T-helper 22 cell (primary cell): ENCODE data around the gene TIAM2.
"Not testable (repeated sequence)": the region's sequence is repeated elsewhere in the genome, so short reads cannot be mapped to it uniquely, and the experiment has no call there.

Experiments used
- DNase-seq: peaks from one replicate; pipeline ENCODE4 v3.0.0-alpha.2; 2020; ENCODE audit warnings: low read depth

The TIAM2 gene

GRCh38 chr6:155263373-155264063 is 268.4 kb downstream of the TIAM2 start, which contains the start of gene CLDN20:
Gene CLDN20 (plus strand): TSS chr6:155264013. CDS start chr6:155275720, 11,707 bp downstream.
- no peak for DNase-seq

- DNase-seq: no peak
Measured at GRCh38 chr6:155264693-155265320, 269.7 kb downstream of the TIAM2 start.

GRCh38 chr6:155265843-155266535 is 270.9 kb downstream of the TIAM2 start:
- DNase-seq: no peak

- DNase-seq: no peak
Measured at GRCh38 chr6:155267411-155267810, 272.3 kb downstream of the TIAM2 start.

- not testable (repeated sequence) for DNase-seq
Measured at GRCh38 chr6:155268088-155268867, 273.2 kb downstream of the TIAM2 start.

GRCh38 chr6:155269765-155270164 is 274.6 kb downstream of the TIAM2 start:
- no peak for DNase-seq

- no peak for DNase-seq
Measured at GRCh38 chr6:155270561-155271091, 275.5 kb downstream of the TIAM2 start.

GRCh38 chr6:155271145-155271544 is 276.0 kb downstream of the TIAM2 start:
- DNase-seq: no peak

GRCh38 chr6:155272353-155273232 is 277.5 kb downstream of the TIAM2 start:
- DNase-seq: no peak

- DNase-seq: no peak
Measured at GRCh38 chr6:155273431-155273830, 278.3 kb downstream of the TIAM2 start.

- no peak for DNase-seq
Measured at GRCh38 chr6:155274106-155274505, 279.0 kb downstream of the TIAM2 start.

- no peak for DNase-seq
Measured at GRCh38 chr6:155274533-155274932, 279.4 kb downstream of the TIAM2 start.

- DNase-seq: no peak
Measured at GRCh38 chr6:155275808-155276480, 280.8 kb downstream of the TIAM2 start.

- no peak for DNase-seq
Measured at GRCh38 chr6:155276638-155277037, 281.5 kb downstream of the TIAM2 start.

GRCh38 chr6:155278319-155279049 is 283.4 kb downstream of the TIAM2 start:
- DNase-seq: no peak

- no peak for DNase-seq
Measured at GRCh38 chr6:155284775-155285174, 289.7 kb downstream of the TIAM2 start.

GRCh38 chr6:155287762-155288161 is 292.6 kb downstream of the TIAM2 start:
- DNase-seq: no peak

- no peak for DNase-seq
Measured at GRCh38 chr6:155290491-155290890, 295.4 kb downstream of the TIAM2 start.

GRCh38 chr6:155291291-155291690 is 296.2 kb downstream of the TIAM2 start:
- DNase-seq: no peak

GRCh38 chr6:155292711-155293110 is 297.6 kb downstream of the TIAM2 start:
- DNase-seq: no peak
